Common myeloid progenitor, CD34-positive (primary cell): Measurements from ENCODE around the gene PPP2R2B.

Source experiments
- CTCF ChIA-PET: fragments of 350-600 bp; sonication (Branson Sonifier 250); formaldehyde crosslinking; loops from one replicate; lab custom pipeline; 2021; ENCODE audit warnings: antibody characterized with exemption; lab: Charles Lee
- POLR2A ChIA-PET: fragments of 350-600 bp; sonication (Branson Sonifier 250); formaldehyde crosslinking; loops from one replicate; lab custom pipeline; 2021; ENCODE audit warnings: antibody characterized with exemption; lab: Charles Lee
- DNase-seq, 3 donors: peaks; one replicate each; pipeline versions ENCODE4 v3.0.0 to v3.0.0-alpha.2; 2013
- H3K27ac ChIP-seq, 2 experiments: 1 replicate in 1 of 2; 2 replicates in 1 of 2; pipeline ENCODE4 v1.7.0; 2013; ENCODE audit warnings: inconsistent platforms in 2 of 2, low read length in 2 of 2, mild to moderate bottlenecking in 2 of 2, low read depth in 1 of 2, moderate library complexity in 1 of 2; ENCODE audit not compliant: severe bottlenecking in 2 of 2, insufficient read depth in 1 of 2, poor library complexity in 1 of 2
- H3K27me3 ChIP-seq, 5 experiments: replicated peaks in 2 of 5; 1 replicate in 3 of 5; 2 replicates in 2 of 5; pipeline versions ENCODE4 v1.6.1 to v1.7.0; 2013; ENCODE audit warnings: low read length in 4 of 5, mild to moderate bottlenecking in 2 of 5, moderate library complexity in 2 of 5, inconsistent platforms in 1 of 5; ENCODE audit not compliant: insufficient read depth in 5 of 5, control insufficient read depth in 4 of 5
- H3K36me3 ChIP-seq, 4 experiments: 1 replicate in 2 of 4; 2 replicates in 2 of 4; pipeline versions ENCODE4 v1.6.1 to v1.7.0; 2013; ENCODE audit warnings: low read length in 3 of 4, control low read depth in 1 of 4, mild to moderate bottlenecking in 1 of 4; ENCODE audit not compliant: control insufficient read depth in 4 of 4, insufficient read depth in 4 of 4
- H3K4me1 ChIP-seq, 4 experiments: 1 replicate in 3 of 4; 2 replicates in 1 of 4; pipeline versions ENCODE4 v1.6.1 to v1.7.1; 2013; ENCODE audit warnings: low read length in 3 of 4, mild to moderate bottlenecking in 3 of 4, control low read depth in 1 of 4, inconsistent platforms in 1 of 4, moderate library complexity in 1 of 4; ENCODE audit not compliant: control insufficient read depth in 4 of 4, insufficient read depth in 4 of 4; ENCODE audit errors: control extremely low read depth in 1 of 4
- H3K4me3 ChIP-seq, 7 experiments: 1 replicate in 4 of 7; 2 replicates in 3 of 7; pipeline versions ENCODE4 v1.5.1 to v1.7.0; 2013; ENCODE audit warnings: mild to moderate bottlenecking in 7 of 7, low read length in 6 of 7, moderate library complexity in 6 of 7, inconsistent platforms in 2 of 7, low read depth in 2 of 7, control low read depth in 1 of 7; ENCODE audit not compliant: insufficient read depth in 4 of 7, control insufficient read depth in 1 of 7; ENCODE audit errors: extremely low read depth in 1 of 7
- H3K9me3 ChIP-seq, 5 experiments: 1 replicate in 4 of 5; 2 replicates in 1 of 5; pipeline versions ENCODE4 v1.6.1 to v1.7.1; 2013; ENCODE audit warnings: low read length in 4 of 5, mild to moderate bottlenecking in 2 of 5, inconsistent platforms in 1 of 5, low read depth in 1 of 5, moderate library complexity in 1 of 5; ENCODE audit not compliant: control insufficient read depth in 4 of 5, insufficient read depth in 2 of 5; ENCODE audit errors: control extremely low read depth in 1 of 5
- WGBS: methylation state at CpG from one replicate; pipeline ENCODE4 v1.1.5; 2013; ENCODE audit not compliant: insufficient coverage; 5-methylcytosine and 5-hydroxymethylcytosine counted together

PPP2R2B gene

DNA sequence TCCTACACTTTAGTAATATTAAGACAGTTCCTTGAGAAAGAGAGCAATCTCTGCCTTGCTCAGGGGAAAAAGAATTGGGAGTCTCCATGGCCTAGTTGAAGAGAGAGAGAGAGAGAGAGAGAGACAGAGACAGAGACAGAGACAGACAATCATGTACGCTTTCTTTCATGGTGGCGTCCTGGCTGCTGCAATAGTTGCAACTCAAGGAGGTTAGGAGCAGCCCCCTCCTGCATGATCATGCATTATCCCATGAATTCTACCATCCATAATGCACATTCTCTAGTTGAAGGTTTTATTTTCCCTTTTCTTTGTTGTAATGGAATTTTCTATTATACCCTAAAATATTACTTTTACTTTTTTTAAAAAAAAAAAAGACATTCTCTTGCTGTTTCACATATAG is 50.7 kb downstream of the PPP2R2B start:
- no peak overlapping the region for H3K27ac ChIP-seq

GRCh38 chr5:146825033-146825432 is 53.5 kb downstream of the PPP2R2B start:
- ChIA-PET CTCF (interaction anchor here (1.6 kb wide), 1 partner anchor 17 kb away, joined by 3 read pairs; no protein-coding TSS in a partner anchor), POLR2A (no interaction called here)

More for the DNA sequence above, 50.7 kb downstream of the PPP2R2B start:
- Histone ChIP-seq H3K4me3 (no peak overlapping the region), H3K27me3 (no peaks in the 10 kb centered on the region), H3K36me3 (no peaks in the 10 kb centered on the region), H3K4me1 (no peaks in the 10 kb centered on the region), H3K9me3 (no peaks in the 10 kb centered on the region)
- ChIA-PET CTCF (no interaction called here), POLR2A (no interaction called here)
- no CpG with 5 or more reads among the region's 2 CpGs for WGBS
- DNase-seq, result no peak

GRCh38 chr5:146821732-146822131 is 56.8 kb downstream of the PPP2R2B start:
- Histone ChIP-seq H3K4me1 (peaks cover 0 to 3% (median 0%) of the 10 kb centered on the region in 4 experiments), H3K36me3 (no peaks in the 10 kb centered on the region), H3K27me3 (no peaks in the 10 kb centered on the region), H3K9me3 (no peaks in the 10 kb centered on the region), H3K27ac (no peak overlapping the region), H3K4me3 (no peak overlapping the region)
- WGBS, result 100% methylated on average over 3 of the region's 3 CpGs
- ChIA-PET POLR2A (no interaction called here), CTCF (no interaction called here)
- DNase-seq, result no peak

More at GRCh38 chr5:146825033-146825432, 53.5 kb downstream of the PPP2R2B start:
- DNase-seq, result peak; percentile 25 to 66 (median 56)
- 73% methylated on average over 5 of the region's 5 CpGs for WGBS
- no peaks in the 10 kb centered on the region for H3K27me3 ChIP-seq
- H3K36me3 ChIP-seq, result no peaks in the 10 kb centered on the region
- H3K4me3 ChIP-seq, result no peak overlapping the region
- no peak overlapping the region for H3K27ac ChIP-seq
- H3K9me3 ChIP-seq, result no peaks in the 10 kb centered on the region
- no peaks in the 10 kb centered on the region for H3K4me1 ChIP-seq

GRCh38 chr5:146820987-146821386 is 57.6 kb downstream of the PPP2R2B start:
- H3K4me1 ChIP-seq, result peaks cover 0 to 4% (median 0%) of the 10 kb centered on the region in 4 experiments
- no peak overlapping the region for H3K4me3 ChIP-seq
- no peaks in the 10 kb centered on the region for H3K36me3 ChIP-seq
- ChIA-PET POLR2A (no interaction called here), CTCF (no interaction called here)
- WGBS, result 92% methylated on average over 3 of the region's 3 CpGs
- H3K27ac ChIP-seq, result no peak overlapping the region
- H3K27me3 ChIP-seq, result no peaks in the 10 kb centered on the region
- no peaks in the 10 kb centered on the region for H3K9me3 ChIP-seq
- no peak for DNase-seq

DNA sequence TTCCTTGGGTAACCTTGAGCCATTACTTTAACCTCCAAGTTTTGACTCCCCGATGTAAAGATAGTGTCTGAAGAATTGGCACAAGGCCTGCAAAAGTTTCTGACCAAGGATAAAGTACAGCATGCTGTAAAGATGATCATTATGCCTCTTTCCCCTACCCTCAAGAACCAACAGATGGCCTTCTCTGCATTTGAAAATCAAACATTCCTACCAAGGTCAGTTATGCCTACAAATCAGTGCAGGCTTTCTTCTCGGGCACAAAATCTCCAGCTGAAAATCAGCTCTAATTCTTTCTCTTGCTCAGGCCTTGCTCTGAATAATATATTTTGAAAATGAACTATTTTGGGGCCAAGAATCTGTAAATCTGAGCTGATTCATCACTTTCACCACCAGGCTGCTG is 59.7 kb downstream of the PPP2R2B start:
- CTCF ChIA-PET, result no interaction called here
- H3K27ac ChIP-seq, result no peak overlapping the region

DNA sequence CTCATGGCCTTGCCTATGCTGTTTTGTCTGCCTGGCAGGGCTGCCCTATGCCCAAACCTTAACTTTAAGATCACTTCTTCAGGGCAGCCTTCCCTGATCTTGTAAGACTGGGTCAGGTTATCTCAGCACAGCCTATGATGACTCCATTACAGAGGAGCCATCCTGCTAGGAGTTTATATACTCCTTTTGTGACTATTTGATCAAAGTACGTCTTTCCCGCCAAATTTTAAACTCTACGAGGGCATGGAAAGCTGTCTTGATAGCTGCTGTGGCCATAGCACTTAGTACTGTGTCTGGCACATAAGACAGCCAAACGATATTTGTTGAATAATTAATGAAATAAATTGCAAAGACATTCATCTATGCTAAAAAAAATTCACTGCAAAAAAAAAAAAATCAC is 60.6 kb downstream of the PPP2R2B start:
- POLR2A ChIA-PET, result no interaction called here
- H3K36me3 ChIP-seq, result no peaks in the 10 kb centered on the region
- H3K27me3 ChIP-seq, result no peaks in the 10 kb centered on the region
- H3K9me3 ChIP-seq, result no peaks in the 10 kb centered on the region
- 100% methylated on average over 3 of the region's 4 CpGs for WGBS
- no peak for DNase-seq
- CTCF ChIA-PET, result no interaction called here
- no peak overlapping the region for H3K4me3 ChIP-seq
- H3K27ac ChIP-seq, result no peak overlapping the region
- peaks cover 0 to 31% (median 14%) of the 10 kb centered on the region in 4 experiments for H3K4me1 ChIP-seq

More for the DNA sequence above, 59.7 kb downstream of the PPP2R2B start:
- H3K9me3 ChIP-seq, result no peaks in the 10 kb centered on the region
- DNase-seq, result no peak
- POLR2A ChIA-PET, result no interaction called here
- peaks cover 0 to 24% (median 7%) of the 10 kb centered on the region in 4 experiments for H3K4me1 ChIP-seq
- no peak overlapping the region for H3K4me3 ChIP-seq
- H3K27me3 ChIP-seq, result no peaks in the 10 kb centered on the region
- no peaks in the 10 kb centered on the region for H3K36me3 ChIP-seq
- WGBS, result no CpG with 5 or more reads among the region's 2 CpGs

DNA sequence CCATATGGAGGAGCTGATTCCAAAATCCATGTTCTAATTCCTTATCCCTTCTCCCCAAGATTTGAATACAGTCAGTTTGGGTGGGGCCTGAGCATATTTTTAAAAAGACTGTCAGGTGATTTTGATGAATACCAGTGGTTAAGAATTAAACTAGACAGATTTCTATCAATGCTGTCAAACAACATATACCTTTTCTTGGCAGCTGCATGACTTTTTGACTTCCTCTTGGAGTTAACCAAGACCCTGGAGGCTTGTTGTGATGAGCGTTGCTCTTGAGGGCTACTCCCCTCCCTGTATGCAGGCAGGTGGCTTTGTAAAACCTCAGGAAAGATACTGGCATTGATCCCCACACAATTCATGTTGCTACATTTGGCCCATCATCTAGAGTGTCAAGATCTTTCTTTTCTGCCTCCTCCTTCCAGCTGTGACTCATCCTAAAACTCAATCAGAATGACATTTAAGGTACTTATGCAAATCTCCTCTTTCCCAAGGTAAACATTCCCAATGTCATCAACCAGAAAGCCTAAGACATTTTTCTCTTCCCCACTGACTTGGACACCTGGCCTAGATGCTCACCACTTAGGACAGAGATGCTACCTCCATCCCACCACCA is 61.7 kb downstream of the PPP2R2B start:
- Histone ChIP-seq H3K4me1 (peaks cover 0 to 31% (median 14%) of the 10 kb centered on the region in 4 experiments), H3K4me3 (no peak overlapping the region), H3K27ac (no peak overlapping the region), H3K27me3 (no peaks in the 10 kb centered on the region), H3K9me3 (no peaks in the 10 kb centered on the region), H3K36me3 (no peaks in the 10 kb centered on the region)
- POLR2A ChIA-PET, result no interaction called here
- CTCF ChIA-PET, result no interaction called here
- DNase-seq, result peak in 1 of 3 donors; percentile 20
- WGBS, result 38% methylated on average over 1 of the region's 1 CpG
